Measurements from ENCODE around the gene CCT6B.

DNA sequence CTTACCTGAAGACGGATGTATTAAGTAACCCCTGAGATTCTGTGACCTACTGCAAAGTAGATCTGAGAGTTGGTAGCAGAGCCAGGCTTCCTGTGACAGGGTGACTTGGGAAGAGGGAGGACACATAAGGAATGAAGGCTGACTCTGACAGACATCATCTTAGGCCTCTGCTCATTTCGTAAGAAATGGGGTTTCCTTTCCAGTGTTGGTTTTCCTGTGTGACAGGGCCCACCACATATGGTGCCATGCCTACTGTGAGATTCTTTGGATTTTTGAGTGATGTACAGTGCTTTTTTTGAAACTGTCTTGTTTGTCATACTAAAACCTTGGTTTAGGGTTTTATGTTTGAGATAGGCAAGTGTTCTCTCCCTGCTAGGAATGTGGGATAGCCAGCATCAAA is 31.8 kb upstream of the CCT6B start:
- TF ChIP-seq ZZZ3 (IDR thresholded peaks at IDR 0.05) (no peak), MYNN (IDR thresholded peaks at IDR 0.05) (no peak), MYNN (CRISPR knock-in tag; IDR thresholded peaks at IDR 0.05) (no peak), GATAD2A (IDR thresholded peaks at IDR 0.05) (no peak), ZFPM2 (CRISPR knock-in tag; IDR thresholded peaks at IDR 0.05) (no peak), SOX6 (IDR thresholded peaks at IDR 0.05) (no peak), SREBF2 (CRISPR knock-in tag; IDR thresholded peaks at IDR 0.05) (no peak), FOXM1 (IDR thresholded peaks at IDR 0.05; ENCODE audit: low read depth) (no peak), FOXM1 (CRISPR knock-in tag; IDR thresholded peaks at IDR 0.05; ENCODE audit: low read depth) (no peak), TAF1 (IDR thresholded peaks at IDR 0.05; ENCODE audit: control insufficient read depth, extremely low read depth, insufficient read depth, low read length, severe bottlenecking) (no peak), ETV6 (IDR thresholded peaks at IDR 0.05; ENCODE audit: borderline replicate concordance in 1 of 2, low read depth in 2 of 2, low read length in 1 of 2) (no peak), ETV6 (CRISPR knock-in tag; IDR thresholded peaks at IDR 0.05; ENCODE audit: borderline replicate concordance) (no peak)
- TF ChIP-seq, protein P1, sequence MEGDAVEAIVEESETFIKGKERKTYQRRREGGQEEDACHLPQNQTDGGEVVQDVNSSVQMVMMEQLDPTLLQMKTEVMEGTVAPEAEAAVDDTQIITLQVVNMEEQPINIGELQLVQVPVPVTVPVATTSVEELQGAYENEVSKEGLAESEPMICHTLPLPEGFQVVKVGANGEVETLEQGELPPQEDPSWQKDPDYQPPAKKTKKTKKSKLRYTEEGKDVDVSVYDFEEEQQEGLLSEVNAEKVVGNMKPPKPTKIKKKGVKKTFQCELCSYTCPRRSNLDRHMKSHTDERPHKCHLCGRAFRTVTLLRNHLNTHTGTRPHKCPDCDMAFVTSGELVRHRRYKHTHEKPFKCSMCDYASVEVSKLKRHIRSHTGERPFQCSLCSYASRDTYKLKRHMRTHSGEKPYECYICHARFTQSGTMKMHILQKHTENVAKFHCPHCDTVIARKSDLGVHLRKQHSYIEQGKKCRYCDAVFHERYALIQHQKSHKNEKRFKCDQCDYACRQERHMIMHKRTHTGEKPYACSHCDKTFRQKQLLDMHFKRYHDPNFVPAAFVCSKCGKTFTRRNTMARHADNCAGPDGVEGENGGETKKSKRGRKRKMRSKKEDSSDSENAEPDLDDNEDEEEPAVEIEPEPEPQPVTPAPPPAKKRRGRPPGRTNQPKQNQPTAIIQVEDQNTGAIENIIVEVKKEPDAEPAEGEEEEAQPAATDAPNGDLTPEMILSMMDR (IDR thresholded peaks at IDR 0.05 in 2 of 3, conservative IDR thresholded peaks at IDR 0.05 in 1 of 3; ENCODE audit: insufficient read depth in 2 of 3, low read depth in 1 of 3, low read length in 3 of 3), result no peak
- TF ChIP-seq, protein P2, sequence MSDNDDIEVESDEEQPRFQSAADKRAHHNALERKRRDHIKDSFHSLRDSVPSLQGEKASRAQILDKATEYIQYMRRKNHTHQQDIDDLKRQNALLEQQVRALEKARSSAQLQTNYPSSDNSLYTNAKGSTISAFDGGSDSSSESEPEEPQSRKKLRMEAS (CRISPR knock-in tag; IDR thresholded peaks at IDR 0.05), result no peak
- TF ChIP-seq, protein P3, sequence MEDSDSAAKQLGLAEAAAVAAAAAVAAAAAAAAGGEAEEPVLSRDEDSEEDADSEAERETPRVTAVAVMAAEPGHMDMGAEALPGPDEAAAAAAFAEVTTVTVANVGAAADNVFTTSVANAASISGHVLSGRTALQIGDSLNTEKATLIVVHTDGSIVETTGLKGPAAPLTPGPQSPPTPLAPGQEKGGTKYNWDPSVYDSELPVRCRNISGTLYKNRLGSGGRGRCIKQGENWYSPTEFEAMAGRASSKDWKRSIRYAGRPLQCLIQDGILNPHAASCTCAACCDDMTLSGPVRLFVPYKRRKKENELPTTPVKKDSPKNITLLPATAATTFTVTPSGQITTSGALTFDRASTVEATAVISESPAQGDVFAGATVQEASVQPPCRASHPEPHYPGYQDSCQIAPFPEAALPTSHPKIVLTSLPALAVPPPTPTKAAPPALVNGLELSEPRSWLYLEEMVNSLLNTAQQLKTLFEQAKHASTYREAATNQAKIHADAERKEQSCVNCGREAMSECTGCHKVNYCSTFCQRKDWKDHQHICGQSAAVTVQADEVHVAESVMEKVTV (CRISPR knock-in tag; IDR thresholded peaks at IDR 0.05), result no peak
- TF ChIP-seq, protein P4, sequence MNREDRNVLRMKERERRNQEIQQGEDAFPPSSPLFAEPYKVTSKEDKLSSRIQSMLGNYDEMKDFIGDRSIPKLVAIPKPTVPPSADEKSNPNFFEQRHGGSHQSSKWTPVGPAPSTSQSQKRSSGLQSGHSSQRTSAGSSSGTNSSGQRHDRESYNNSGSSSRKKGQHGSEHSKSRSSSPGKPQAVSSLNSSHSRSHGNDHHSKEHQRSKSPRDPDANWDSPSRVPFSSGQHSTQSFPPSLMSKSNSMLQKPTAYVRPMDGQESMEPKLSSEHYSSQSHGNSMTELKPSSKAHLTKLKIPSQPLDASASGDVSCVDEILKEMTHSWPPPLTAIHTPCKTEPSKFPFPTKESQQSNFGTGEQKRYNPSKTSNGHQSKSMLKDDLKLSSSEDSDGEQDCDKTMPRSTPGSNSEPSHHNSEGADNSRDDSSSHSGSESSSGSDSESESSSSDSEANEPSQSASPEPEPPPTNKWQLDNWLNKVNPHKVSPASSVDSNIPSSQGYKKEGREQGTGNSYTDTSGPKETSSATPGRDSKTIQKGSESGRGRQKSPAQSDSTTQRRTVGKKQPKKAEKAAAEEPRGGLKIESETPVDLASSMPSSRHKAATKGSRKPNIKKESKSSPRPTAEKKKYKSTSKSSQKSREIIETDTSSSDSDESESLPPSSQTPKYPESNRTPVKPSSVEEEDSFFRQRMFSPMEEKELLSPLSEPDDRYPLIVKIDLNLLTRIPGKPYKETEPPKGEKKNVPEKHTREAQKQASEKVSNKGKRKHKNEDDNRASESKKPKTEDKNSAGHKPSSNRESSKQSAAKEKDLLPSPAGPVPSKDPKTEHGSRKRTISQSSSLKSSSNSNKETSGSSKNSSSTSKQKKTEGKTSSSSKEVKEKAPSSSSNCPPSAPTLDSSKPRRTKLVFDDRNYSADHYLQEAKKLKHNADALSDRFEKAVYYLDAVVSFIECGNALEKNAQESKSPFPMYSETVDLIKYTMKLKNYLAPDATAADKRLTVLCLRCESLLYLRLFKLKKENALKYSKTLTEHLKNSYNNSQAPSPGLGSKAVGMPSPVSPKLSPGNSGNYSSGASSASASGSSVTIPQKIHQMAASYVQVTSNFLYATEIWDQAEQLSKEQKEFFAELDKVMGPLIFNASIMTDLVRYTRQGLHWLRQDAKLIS (CRISPR knock-in tag; IDR thresholded peaks at IDR 0.05), result no peak
